MM.1S (cell line): ENCODE results near the gene ATAD3C.

Source experiments
- DNase-seq: peaks from one replicate; pipeline ENCODE4 v3.0.0-alpha.2; 2015
- H2AFZ ChIP-seq: fragments of 300-600 bp; sonication (generic); 2 replicates; pipeline ENCODE4 v1.6.0; 2016; ENCODE audit warnings: antibody characterized with exemption, low read length
- H3F3A ChIP-seq: fragments of 300-600 bp; sonication (generic); 2 replicates; pipeline ENCODE4 v1.6.1; 2016; ENCODE audit warnings: mild to moderate bottlenecking, antibody characterized with exemption, low read length, moderate library complexity, mixed read lengths; ENCODE audit not compliant: insufficient read depth
- H3K27ac ChIP-seq: fragments of 300-600 bp; sonication (generic); 2 replicates; pipeline ENCODE4 v1.5.1; 2016; ENCODE audit warnings: mild to moderate bottlenecking, low read length
- H3K27me3 ChIP-seq: fragments of 300-600 bp; sonication (generic); replicated peaks from 2 replicates; pipeline ENCODE4 v1.6.0; 2016; ENCODE audit warnings: low read length; ENCODE audit not compliant: insufficient read depth
- H3K36me3 ChIP-seq: fragments of 300-600 bp; sonication (generic); replicated peaks from 2 replicates; pipeline ENCODE4 v1.6.1; 2016; ENCODE audit warnings: mild to moderate bottlenecking, low read length, mixed read lengths; ENCODE audit not compliant: insufficient read depth
- H3K4me1 ChIP-seq: fragments of 300-600 bp; sonication (generic); 2 replicates; pipeline ENCODE4 v1.6.1; 2016; ENCODE audit warnings: low read length, mixed read lengths
- H3K4me2 ChIP-seq: fragments of 300-600 bp; sonication (generic); 2 replicates; pipeline ENCODE4 v1.6.0; 2016; ENCODE audit warnings: low read depth, low read length
- H3K4me3 ChIP-seq: fragments of 300-600 bp; sonication (generic); 2 replicates; pipeline ENCODE4 v1.5.1; 2016; ENCODE audit warnings: low read length, mixed read lengths
- H3K79me2 ChIP-seq: fragments of 300-600 bp; sonication (generic); 2 replicates; pipeline ENCODE4 v1.6.1; 2016; ENCODE audit warnings: mixed run types, low read length, mixed read lengths
- H3K9ac ChIP-seq: fragments of 300-600 bp; sonication (generic); 2 replicates; pipeline ENCODE4 v1.6.1; 2016; ENCODE audit warnings: low read length, mixed read lengths
- H3K9me2 ChIP-seq: fragments of 300-600 bp; sonication (generic); replicated peaks from 2 replicates; pipeline ENCODE4 v1.6.1; 2016; ENCODE audit warnings: mild to moderate bottlenecking, low read length, mixed read lengths; ENCODE audit not compliant: insufficient read depth
- H3K9me3 ChIP-seq: fragments of 300-600 bp; sonication (generic); replicated peaks from 2 replicates; pipeline ENCODE4 v1.6.1; 2016; ENCODE audit warnings: mild to moderate bottlenecking, low read length, mixed read lengths; ENCODE audit not compliant: insufficient read depth
- H4K20me1 ChIP-seq: fragments of 300-600 bp; sonication (generic); 2 replicates; pipeline ENCODE4 v1.6.1; 2016; ENCODE audit warnings: mild to moderate bottlenecking, low read length, moderate library complexity, mixed read lengths; ENCODE audit not compliant: insufficient read depth
- EZH2 ChIP-seq: fragments of 300-600 bp; sonication (generic); optimal IDR thresholded peaks from 2 replicates; pipeline ENCODE3; 2017; ENCODE audit warnings: low read depth, mild to moderate bottlenecking, antibody characterized with exemption, low read length, mixed read lengths
- EZH2phosphoT487 ChIP-seq: fragments of 300-600 bp; sonication (generic); IDR thresholded peaks from 2 replicates; pipeline ENCODE4 v1.6.1; 2018; ENCODE audit warnings: antibody characterized with exemption, low read length
- TF ChIP-seq, protein P1 (sequence below): fragments of 300-600 bp; sonication (generic); IDR thresholded peaks from 2 replicates; pipeline ENCODE4 v1.5.1; 2016; ENCODE audit warnings: antibody characterized with exemption, low read length, mixed read lengths

Gene ATAD3C

DNA sequence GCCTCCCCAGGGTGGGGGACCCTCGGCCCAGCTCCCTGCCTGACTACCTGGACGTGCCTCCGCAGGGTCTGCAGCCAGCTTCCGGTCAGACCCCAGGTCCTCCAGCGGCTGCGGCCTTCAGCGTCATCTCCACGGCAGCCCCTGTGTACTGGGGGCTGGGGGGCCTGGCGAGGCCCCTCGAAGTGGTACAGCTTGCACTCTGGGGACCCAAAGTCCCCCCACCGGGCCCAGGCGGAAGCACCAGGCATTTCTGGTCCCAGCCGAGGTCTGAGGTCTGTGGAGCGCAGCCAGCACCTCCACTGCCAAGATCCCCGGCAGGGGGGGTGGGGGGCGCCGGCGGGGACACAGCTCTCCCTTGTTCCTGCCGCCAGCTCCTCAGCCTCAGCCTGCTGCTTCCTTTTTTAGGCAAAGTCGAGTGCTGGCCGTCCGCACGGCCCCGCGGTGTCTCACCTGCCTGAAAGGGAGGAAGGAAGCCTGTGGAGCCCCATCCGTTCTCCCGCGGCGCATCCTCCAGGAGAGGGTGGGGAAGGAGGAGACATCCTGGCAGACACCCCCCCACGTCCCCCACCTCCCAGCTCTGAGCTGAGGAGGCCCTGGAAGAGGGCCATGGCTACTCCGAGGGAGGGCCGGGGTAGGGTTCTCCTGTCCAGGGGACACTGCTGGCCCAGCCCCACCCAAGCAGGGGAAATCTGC lies 15.2 kb upstream of the ATAD3C start:
- Histone ChIP-seq H3K36me3 (no peaks in the 10 kb centered on the region), H3K9ac (no peak overlapping the region), H3K79me2 (no peaks in the 10 kb centered on the region), H3F3A (no peaks in the 10 kb centered on the region), H3K4me3 (no peak overlapping the region), H3K4me2 (no peak overlapping the region), H3K9me2 (no peaks in the 10 kb centered on the region), H4K20me1 (no peaks in the 10 kb centered on the region), H2AFZ (no peak overlapping the region), H3K9me3 (no peaks in the 10 kb centered on the region), H3K27ac (no peak overlapping the region), H3K27me3 (peaks cover 71% of the 10 kb centered on the region), H3K4me1 (no peaks in the 10 kb centered on the region)
- DNase-seq: no peak
- TF ChIP-seq, protein P1, sequence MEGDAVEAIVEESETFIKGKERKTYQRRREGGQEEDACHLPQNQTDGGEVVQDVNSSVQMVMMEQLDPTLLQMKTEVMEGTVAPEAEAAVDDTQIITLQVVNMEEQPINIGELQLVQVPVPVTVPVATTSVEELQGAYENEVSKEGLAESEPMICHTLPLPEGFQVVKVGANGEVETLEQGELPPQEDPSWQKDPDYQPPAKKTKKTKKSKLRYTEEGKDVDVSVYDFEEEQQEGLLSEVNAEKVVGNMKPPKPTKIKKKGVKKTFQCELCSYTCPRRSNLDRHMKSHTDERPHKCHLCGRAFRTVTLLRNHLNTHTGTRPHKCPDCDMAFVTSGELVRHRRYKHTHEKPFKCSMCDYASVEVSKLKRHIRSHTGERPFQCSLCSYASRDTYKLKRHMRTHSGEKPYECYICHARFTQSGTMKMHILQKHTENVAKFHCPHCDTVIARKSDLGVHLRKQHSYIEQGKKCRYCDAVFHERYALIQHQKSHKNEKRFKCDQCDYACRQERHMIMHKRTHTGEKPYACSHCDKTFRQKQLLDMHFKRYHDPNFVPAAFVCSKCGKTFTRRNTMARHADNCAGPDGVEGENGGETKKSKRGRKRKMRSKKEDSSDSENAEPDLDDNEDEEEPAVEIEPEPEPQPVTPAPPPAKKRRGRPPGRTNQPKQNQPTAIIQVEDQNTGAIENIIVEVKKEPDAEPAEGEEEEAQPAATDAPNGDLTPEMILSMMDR: no peak
- TF ChIP-seq EZH2phosphoT487: no peak
- TF ChIP-seq EZH2: no peak

DNA sequence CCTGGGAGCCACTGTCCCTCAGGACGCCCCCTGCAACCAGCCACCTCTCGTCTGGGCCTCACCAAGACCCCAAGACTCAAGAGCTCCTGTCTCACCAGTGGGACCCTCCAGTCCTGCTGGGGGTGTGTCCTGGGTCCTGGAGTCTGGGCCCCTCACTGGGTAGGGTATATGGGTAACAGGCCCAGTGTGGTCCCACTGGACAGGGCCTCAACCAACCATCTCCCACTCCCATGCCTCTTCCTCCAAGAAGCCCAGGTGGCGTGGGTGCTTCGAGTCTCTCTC lies 14.7 kb upstream of the ATAD3C start:
- H3F3A ChIP-seq: no peaks in the 10 kb centered on the region
- H3K4me2 ChIP-seq: no peak overlapping the region
- H3K4me1 ChIP-seq: no peaks in the 10 kb centered on the region
- TF ChIP-seq EZH2phosphoT487: no peak
- H3K79me2 ChIP-seq: no peaks in the 10 kb centered on the region
- H2AFZ ChIP-seq: no peak overlapping the region
- H3K27ac ChIP-seq: no peak overlapping the region
- no peaks in the 10 kb centered on the region for H3K36me3 ChIP-seq
- H3K4me3 ChIP-seq: no peak overlapping the region
- H3K9me2 ChIP-seq: no peaks in the 10 kb centered on the region
- H4K20me1 ChIP-seq: no peaks in the 10 kb centered on the region
- no peaks in the 10 kb centered on the region for H3K9me3 ChIP-seq
- H3K9ac ChIP-seq: no peak overlapping the region
- H3K27me3 ChIP-seq: peaks cover 67% of the 10 kb centered on the region
- no peak for DNase-seq

DNA sequence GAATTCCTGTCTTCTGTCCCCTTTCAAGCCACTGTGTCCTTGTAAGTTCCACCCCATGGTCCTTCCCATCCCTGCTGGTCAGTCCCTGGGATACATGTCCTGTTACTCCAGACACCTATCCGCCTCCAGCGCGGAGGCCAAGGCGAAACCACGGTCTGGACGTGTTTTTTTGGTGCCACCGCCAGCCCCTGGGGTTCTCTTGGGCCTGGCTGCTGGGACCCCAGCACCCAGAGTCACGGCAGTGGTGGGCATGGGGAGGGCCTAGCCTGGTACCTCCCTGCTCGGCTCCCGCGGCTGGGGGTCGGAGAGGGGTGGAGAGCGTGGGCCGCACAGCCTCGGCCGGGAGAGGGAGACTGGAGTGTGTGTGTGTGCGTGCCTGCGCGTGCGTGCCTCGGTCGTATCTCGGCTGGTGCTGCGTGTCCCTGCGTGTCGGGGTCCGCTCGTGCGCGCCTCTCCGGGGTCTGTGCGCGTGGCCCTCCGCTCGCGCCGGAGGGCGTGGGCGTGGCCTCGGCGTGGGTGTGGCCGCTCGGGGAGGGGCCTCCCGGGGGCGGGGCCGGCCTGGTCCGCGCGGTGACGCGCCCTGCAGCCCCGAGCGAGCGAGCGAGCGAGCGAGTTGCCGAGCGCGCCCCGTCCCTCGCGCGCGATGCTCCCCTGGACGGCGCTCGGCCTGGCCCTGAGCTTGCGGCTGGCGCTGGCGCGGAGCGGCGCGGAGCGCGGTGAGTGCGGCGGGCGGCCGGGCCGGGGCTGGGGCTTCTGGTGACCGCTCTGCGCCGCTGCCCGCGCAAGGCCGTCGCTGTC lies 14.2 kb upstream of the ATAD3C start, which contains the start of gene VWA1:
TSS of gene VWA1 (plus strand) at position 585 of the 798 bp plus-strand sequence. CDS start at position 644, 59 bp downstream.
- H3K36me3 ChIP-seq: no peaks in the 10 kb centered on the region
- TF ChIP-seq, protein P1: no peak
- TF ChIP-seq EZH2phosphoT487 (no peak), EZH2 (no peak)
- no peak for DNase-seq
- no peak within 1 kb of the TSS for H2AFZ ChIP-seq
- H4K20me1 ChIP-seq: no peaks in the 10 kb centered on the region
- no peak within 1 kb of the TSS for H3K27ac ChIP-seq
- H3K4me1 ChIP-seq: no peaks in the 10 kb centered on the region
- no peaks in the 10 kb centered on the region for H3K9me3 ChIP-seq
- H3K27me3 ChIP-seq: peaks cover 61% of the 10 kb centered on the region
- no peaks in the 10 kb centered on the region for H3K79me2 ChIP-seq
- no peak within 1 kb of the TSS for H3K9ac ChIP-seq
- no peaks in the 10 kb centered on the region for H3K9me2 ChIP-seq
- H3F3A ChIP-seq: no peaks in the 10 kb centered on the region
- no peak within 1 kb of the TSS for H3K4me3 ChIP-seq
- H3K4me2 ChIP-seq: no peak within 1 kb of the TSS
